H7 (cell line): ENCODE measurements around the gene FRMD4A. TPM values are rescaled to one million over a fixed set of nuclear protein-coding genes. Genes with fewer than 3 reads are reported as not detected.
"Not testable (repeated sequence)": the region's sequence is repeated elsewhere in the genome, so short reads cannot be mapped to it uniquely, and the experiment has no call there.

ENCODE experiments used
- DNase-seq: peaks from one replicate; pipeline ENCODE4 v3.0.0; 2012
- H3K27me3 ChIP-seq: 2 replicates; pipeline ENCODE4 v1.6.0; 2011; ENCODE audit warnings: mild to moderate bottlenecking, low read length; ENCODE audit not compliant: control insufficient read depth, insufficient read depth
- H3K36me3 ChIP-seq: replicated peaks from 2 replicates; pipeline ENCODE4 v1.5.1; 2011; ENCODE audit warnings: low read length; ENCODE audit not compliant: control insufficient read depth, insufficient read depth
- H3K4me3 ChIP-seq: 2 replicates; pipeline ENCODE4 v1.5.1; 2011; ENCODE audit warnings: low read depth, mild to moderate bottlenecking, control low read depth, low read length, moderate library complexity; ENCODE audit not compliant: insufficient read depth
- total RNA-seq: library from RNA; depleted of rRNA; stranded (reverse); fragments of >200 nt; shearing (Covaris generic); gene quantifications from 2 replicates; pipeline ENCODE4 v1.2.3, GENCODE V29; 2014

The FRMD4A gene
- total RNA-seq, 1 experiment from 2014 or later: 10.8 TPM

GRCh38 chr10:13944823-13945222 lies 385.9 kb downstream of the FRMD4A start:
- no peaks in the 10 kb centered on the region for H3K27me3 ChIP-seq
- DNase-seq: no peak
- no peak overlapping the region for H3K4me3 ChIP-seq
- no peaks in the 10 kb centered on the region for H3K36me3 ChIP-seq

GRCh38 chr10:13943735-13944398 lies 386.9 kb downstream of the FRMD4A start:
- DNase-seq: no peak
- Histone ChIP-seq H3K27me3 (no peaks in the 10 kb centered on the region), H3K36me3 (no peaks in the 10 kb centered on the region), H3K4me3 (no peak overlapping the region)

- Histone ChIP-seq H3K4me3 (no peak overlapping the region), H3K27me3 (no peaks in the 10 kb centered on the region), H3K36me3 (no peaks in the 10 kb centered on the region)
- DNase-seq: no peak
Measured at GRCh38 chr10:13942035-13942434, 388.7 kb downstream of the FRMD4A start.

- Histone ChIP-seq H3K27me3 (no peaks in the 10 kb centered on the region), H3K4me3 (no peak overlapping the region), H3K36me3 (no peaks in the 10 kb centered on the region)
- no peak for DNase-seq
Measured at GRCh38 chr10:13939391-13939790, 391.3 kb downstream of the FRMD4A start.

- Histone ChIP-seq H3K27me3 (no peaks in the 10 kb centered on the region), H3K4me3 (no peak overlapping the region), H3K36me3 (no peaks in the 10 kb centered on the region)
- no peak for DNase-seq
Measured at GRCh38 chr10:13938950-13939349, 391.8 kb downstream of the FRMD4A start.

- no peaks in the 10 kb centered on the region for H3K36me3 ChIP-seq
- no peak for DNase-seq
- no peaks in the 10 kb centered on the region for H3K27me3 ChIP-seq
- H3K4me3 ChIP-seq: no peak overlapping the region
Measured at GRCh38 chr10:13936826-13937225, 393.9 kb downstream of the FRMD4A start.

GRCh38 chr10:13930120-13930519 lies 400.6 kb downstream of the FRMD4A start:
- Histone ChIP-seq H3K36me3 (no peaks in the 10 kb centered on the region), H3K4me3 (no peak overlapping the region), H3K27me3 (no peaks in the 10 kb centered on the region)
- no peak for DNase-seq

- H3K4me3 ChIP-seq: no peak overlapping the region
Measured at GRCh38 chr10:13928451-13928850, 402.3 kb downstream of the FRMD4A start.

GRCh38 chr10:13925971-13926780 lies 404.5 kb downstream of the FRMD4A start:
- no peak for DNase-seq
- no peak overlapping the region for H3K4me3 ChIP-seq
- H3K36me3 ChIP-seq: no peaks in the 10 kb centered on the region
- no peaks in the 10 kb centered on the region for H3K27me3 ChIP-seq

More at GRCh38 chr10:13928451-13928850, 402.3 kb downstream of the FRMD4A start:
- no peaks in the 10 kb centered on the region for H3K27me3 ChIP-seq
- no peak for DNase-seq
- no peaks in the 10 kb centered on the region for H3K36me3 ChIP-seq

GRCh38 chr10:13924040-13924725 lies 406.5 kb downstream of the FRMD4A start:
- no peak overlapping the region for H3K4me3 ChIP-seq
- DNase-seq: no peak
- H3K36me3 ChIP-seq: no peaks in the 10 kb centered on the region
- no peaks in the 10 kb centered on the region for H3K27me3 ChIP-seq

- Histone ChIP-seq H3K36me3 (no peaks in the 10 kb centered on the region), H3K4me3 (no peak overlapping the region), H3K27me3 (no peaks in the 10 kb centered on the region)
- no peak for DNase-seq
Measured at GRCh38 chr10:13922586-13922985, 408.1 kb downstream of the FRMD4A start.

- Histone ChIP-seq H3K4me3 (no peak overlapping the region), H3K36me3 (no peaks in the 10 kb centered on the region), H3K27me3 (no peaks in the 10 kb centered on the region)
- no peak for DNase-seq
Measured at GRCh38 chr10:13921941-13922340, 408.8 kb downstream of the FRMD4A start.

- DNase-seq, H3K27me3 ChIP-seq, H3K36me3 ChIP-seq, H3K4me3 ChIP-seq: not testable (repeated sequence)
Measured at GRCh38 chr10:13921131-13921530, 409.6 kb downstream of the FRMD4A start.

GRCh38 chr10:13920465-13920864 lies 410.3 kb downstream of the FRMD4A start:
- DNase-seq: no peak
- no peaks in the 10 kb centered on the region for H3K27me3 ChIP-seq
- H3K36me3 ChIP-seq: no peaks in the 10 kb centered on the region
- H3K4me3 ChIP-seq: no peak overlapping the region

GRCh38 chr10:13920031-13920430 lies 410.7 kb downstream of the FRMD4A start:
- no peak for DNase-seq
- H3K4me3 ChIP-seq: no peak overlapping the region
- no peaks in the 10 kb centered on the region for H3K27me3 ChIP-seq
- H3K36me3 ChIP-seq: no peaks in the 10 kb centered on the region
